NK-92 treated with Interleukin-12 subunit alpha and Interleukin-12 subunit beta, amount 100 ng/mL, for 24 hours (cell line): ENCODE data around the gene TTLL11.

ENCODE experiments used
- DNase-seq: peaks from one replicate; lab custom pipeline; 2025; lab: John Stamatoyannopoulos, UW

TTLL11 gene

DNA sequence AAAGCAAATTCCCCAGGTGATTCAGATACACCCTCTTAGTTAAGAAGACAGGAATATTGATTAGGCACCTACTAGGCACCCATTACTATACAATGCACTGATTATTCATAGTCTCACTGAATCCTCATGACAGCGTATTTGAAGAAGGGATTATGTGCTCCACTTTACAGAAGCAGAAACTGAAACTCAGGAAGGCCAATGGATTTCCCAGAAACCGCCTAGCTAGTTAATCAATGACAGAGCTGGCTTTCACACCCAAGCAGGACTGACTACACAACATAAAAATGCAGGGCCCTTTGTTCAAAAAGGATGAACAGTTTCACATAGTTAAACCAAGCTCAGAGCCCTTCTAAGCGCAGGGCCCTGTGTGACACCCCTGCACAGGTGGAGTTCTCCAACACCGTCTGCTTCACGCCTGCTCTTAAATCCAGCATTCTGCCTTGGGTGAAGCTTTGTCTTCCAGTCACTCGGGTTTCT lies 117.3 kb downstream of the TTLL11 start:
- DNase-seq = no peak

DNA sequence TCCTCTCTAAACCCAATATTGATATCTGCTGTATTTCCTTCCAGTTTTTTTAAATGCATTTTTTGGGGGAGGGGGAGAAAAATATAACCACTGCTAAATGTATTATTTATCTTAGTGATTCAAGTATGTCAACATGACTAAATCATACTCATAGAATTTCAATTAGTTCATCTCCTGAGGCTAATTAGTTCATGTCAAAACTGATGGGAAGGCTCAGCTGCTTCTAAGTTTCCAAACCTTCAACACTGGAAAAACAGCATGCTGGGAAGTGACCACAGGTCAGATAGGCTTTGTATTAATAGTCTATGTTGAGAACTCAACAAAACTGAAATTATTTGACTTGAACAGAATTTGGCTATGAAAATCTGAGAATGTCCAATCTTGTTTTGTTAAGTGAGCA lies 118.7 kb downstream of the TTLL11 start:
- DNase-seq = no peak

DNA sequence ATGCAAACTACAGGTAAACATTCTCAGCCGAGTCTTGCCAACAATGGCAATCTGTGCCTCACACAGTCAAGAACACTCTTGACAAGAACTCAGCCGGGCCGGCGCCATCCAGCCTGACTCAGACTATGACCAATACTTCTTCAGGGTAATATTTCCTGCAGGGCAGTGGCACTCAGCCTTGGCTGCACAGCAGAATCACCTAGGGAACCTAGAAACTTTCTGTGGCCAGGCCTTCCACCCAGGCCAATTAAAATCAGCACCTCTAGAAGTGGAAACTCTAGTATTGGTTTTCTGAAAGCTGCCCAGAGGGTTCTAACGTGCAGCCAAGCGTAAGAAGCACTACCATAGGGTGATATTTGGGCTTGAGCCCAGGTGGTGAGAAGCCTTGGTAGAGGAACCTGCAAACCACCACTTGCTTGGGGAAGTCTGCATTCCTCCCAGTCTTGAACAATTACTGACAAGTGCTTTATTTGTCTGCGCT lies 120.6 kb downstream of the TTLL11 start:
- no peak for DNase-seq

DNA sequence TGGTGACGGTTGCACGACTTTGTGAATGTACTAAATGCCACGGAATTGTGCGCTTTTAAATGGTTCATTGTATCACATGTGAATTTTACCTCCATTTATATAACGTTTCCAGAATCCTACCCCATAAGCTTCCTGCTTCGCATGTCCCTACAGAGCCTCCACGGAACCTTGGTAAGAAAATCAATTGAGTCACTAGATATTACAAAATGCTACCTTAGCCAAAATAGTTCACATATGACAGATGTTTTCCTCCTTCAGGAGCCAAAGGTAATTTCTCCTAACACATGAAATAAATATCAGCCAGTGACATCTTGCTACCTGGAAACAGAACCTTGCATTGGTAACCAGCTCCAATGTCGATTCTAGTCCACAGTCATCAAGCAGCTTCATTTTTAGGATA lies 125.1 kb downstream of the TTLL11 start:
- no peak for DNase-seq

DNA sequence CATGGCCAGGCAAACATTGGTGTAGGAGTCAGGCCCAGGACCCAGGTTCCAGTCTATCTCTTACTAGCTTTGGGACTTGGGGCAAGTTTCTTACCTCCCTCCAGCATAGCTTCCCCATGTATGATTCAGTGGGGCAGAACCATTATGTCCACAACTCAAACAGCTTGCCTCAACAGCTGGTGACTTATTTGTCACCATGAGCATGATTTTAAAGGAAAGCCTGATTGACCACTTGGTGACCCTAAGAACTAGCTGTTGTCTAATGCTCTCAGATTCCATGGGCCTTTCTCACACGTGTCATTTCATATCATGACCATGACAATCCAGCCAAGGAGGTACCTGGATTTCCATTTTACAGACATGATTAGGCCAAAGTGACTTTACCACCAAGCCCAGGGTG lies 126.4 kb downstream of the TTLL11 start:
- DNase-seq = no peak

DNA sequence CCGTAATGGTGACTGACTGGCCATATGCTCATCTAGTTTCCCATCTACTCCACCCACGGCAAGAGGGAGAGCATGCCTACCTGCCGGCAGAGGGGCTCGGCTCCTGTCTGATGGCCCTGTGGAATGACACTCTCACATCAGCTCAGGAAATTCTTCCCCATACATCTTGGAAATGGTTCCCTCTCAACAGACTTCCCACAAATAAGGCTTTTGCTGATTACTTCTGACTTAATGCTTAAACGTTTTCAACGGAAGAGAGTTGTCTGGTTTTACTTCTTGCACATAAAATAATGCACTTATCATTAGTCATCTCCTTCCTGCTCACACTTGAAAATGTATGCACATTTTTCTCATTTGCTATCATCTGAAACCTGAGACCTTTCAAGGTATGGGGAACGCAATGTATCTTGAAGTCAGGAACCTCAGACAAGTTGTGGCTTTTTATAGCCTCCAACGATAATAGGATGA lies 129.5 kb downstream of the TTLL11 start:
- DNase-seq = no peak

DNA sequence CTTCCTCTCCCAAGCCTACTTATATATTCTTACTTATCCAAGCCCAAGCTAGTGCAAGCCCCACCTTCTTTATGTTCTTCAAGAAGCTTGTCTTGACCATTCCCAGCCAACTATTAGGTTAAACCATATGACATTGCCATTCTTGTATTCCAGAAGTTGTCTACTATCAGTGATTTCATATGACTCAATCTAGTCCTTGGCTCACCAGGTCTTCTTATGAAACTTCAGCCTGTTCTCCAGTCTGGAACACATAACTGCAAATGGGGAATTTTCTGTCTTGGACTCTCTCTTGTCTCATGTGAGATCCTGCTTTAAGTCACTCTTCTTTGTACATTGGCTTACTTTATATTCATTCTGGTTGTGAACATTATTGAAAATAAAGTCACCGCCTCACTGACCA lies 130.7 kb downstream of the TTLL11 start:
- DNase-seq = no peak

DNA sequence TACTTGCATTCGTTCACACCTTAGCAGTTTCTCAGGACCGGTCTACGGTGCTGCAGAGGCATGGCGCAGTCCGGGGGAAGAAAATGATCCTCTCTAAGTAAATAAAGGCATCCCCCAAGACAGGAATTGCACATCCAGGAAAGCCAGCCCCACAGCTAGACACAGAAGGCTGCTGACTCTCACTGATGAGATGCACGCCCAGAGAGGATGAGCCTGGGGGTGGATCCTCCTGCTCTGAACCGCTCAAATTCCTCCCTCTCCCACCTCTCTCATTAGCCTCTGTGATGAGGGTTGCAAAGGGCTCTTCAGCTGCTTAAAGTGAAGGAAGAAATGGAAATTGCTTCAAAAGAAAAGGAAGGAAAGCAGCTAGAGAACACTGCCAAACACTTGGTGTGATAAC lies 132.4 kb downstream of the TTLL11 start:
- DNase-seq = no peak

DNA sequence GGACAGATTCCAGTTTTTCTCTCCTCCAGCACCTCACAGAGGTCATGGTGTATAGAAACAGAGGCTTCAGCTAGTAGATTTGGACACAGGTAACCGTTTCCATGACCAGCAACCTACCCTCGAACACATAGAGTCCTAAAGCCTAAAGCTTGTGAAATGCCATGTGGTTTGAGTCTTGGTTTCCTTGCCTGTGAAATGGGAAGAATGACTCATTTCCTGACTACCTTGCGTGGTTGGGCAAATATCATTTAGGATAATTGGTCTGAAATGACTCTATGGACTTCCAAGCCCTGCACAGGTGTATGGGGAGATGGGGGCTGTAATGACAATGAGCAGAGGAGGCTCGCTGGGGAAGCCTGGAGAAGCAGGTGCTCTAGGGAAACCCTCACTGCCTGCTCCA lies 134.6 kb downstream of the TTLL11 start:
- DNase-seq = no peak

DNA sequence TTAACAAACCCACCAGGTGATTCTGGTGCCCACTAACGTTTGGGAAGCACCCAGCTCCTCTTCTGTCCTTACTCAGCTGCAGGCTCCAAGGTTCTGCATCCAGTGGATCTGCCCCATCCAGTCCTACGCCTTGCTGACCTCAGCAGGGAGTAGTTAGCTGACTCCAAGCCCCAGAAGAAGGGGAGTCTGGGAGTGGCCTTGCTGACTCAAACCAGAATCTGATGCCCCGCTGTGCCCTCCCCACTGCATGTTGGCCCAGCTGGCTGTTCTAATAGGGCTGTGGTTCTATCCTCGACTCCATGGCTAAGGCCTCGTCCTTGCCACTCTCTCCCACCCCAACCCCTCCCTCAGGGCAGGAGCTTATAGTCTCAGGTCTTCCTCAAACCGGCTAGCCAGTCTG lies 136.3 kb downstream of the TTLL11 start:
- no peak for DNase-seq

DNA sequence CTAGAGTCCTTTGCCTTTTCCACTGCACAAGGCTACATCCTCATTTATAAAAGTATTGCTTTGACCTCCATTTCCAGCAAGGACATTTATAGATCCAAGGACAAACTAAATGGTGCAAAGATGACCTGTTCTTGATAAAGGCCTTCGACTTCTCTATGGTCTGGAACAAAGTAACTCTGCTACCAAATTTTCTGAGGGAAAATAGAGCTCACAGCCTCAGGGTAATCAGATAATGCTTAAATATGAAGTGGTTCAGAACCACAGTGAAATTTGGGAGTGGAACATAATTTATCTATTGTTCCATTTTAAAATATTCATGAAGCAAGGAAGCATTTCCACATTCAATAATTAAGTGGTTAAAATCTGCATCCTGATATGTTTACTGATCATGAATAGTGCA lies 137.5 kb downstream of the TTLL11 start:
- DNase-seq = no peak

DNA sequence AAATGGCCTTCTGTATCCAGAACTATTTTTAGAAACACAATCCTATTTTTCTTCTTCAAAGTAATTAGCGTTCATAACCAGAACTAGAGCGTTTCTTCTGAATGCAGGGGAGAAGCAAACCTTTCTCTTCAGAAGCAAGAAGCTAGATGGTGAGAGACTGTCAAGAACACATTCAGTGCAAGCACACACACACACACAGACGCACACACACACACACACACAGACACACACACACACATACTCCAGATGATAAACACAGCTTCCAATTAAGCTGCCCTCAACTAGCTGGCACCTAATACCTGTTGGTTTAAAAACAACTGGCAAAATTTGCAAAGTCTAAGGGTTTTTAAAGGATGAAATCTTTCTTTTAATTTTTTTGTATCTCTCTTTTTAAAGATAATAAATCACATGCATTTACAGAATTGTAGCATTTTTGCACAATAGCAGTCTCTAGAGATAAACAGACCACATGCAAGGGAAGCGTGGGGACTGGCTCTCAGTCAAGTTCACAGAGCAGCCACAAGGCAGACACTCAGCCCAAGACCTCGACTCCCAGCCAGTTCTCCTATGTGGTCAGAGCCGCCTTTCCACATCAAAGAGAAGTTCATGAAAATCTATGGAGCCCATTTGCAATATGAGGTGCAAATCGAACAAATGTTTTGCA lies 138.5 kb downstream of the TTLL11 start:
- DNase-seq = no peak

DNA sequence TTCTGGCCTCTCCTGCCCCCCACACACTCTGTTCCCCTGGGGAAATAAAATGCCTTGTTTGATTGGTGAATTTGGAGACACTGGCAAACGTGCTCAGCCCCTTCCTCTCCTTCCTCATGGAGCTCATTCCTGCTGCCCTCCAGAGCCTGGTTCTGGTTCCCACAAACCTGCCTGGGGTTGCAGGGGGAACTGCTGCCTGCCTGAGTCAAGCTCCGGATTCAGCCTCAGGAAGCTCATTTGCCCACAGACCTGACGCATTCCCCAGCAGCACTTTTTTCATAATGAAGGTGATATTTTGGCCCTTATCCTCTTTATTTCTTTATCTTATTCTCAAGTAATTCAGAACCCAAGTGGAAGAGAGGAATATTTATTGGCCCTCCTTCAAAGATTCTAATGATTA lies 140.5 kb downstream of the TTLL11 start:
- DNase-seq = no peak

DNA sequence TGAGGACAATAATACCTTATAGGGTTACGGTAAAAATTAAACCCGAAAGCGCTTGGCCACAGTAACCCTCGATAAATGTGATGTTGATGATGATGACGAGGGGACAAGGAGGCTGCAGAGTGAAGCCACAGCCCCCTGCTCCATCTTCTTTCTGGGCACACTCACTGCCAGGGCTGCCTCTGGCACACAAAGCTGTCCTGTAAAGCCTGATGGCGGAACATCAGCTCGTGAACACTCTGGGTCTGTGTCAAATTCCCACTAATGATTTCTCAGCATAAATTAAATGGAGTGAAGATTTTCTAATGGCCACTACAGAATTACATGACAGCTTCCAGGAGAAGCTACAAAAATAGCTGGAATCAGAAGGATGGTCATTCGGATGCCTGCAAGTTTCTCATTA lies 142.2 kb downstream of the TTLL11 start:
- no peak for DNase-seq

DNA sequence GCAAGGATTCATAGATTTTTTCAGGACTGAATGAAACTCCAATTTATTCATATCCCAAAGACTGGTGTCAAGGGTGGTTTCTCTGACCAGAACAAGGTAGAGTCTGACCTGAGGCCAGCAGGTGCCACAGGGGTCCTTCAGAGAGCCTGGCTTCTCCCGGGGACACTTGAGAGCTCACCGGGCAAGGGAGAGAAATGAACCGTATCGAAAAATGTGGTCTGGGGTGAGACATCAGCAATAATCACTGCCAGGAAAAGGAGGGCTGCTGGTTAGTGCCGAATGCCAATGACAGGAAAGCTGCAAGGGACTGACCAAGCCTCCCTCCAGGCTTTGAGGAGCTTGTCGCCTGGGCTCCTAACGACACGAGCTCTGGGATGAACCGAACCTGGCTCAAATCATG lies 142.7 kb downstream of the TTLL11 start:
- DNase-seq = no peak

DNA sequence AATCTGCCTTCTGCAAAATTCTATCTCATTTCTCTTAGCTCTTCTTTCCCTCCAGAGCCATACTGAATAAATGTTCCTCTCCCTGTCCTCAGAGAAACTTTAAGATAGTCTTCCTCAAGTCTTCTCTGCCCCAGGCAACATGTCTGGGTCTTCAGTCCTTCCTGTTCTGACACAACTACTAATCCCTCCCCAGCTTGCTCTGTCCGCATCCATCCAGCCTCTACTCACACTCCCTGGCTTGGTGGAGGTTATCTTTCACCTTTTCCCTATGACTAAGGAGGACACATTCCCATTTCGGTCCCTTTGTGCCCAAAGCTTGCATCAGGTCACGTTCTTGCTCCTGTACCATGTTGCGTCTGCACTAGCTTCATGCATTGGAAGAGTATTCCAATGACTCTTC lies 143.3 kb downstream of the TTLL11 start:
- no peak for DNase-seq

DNA sequence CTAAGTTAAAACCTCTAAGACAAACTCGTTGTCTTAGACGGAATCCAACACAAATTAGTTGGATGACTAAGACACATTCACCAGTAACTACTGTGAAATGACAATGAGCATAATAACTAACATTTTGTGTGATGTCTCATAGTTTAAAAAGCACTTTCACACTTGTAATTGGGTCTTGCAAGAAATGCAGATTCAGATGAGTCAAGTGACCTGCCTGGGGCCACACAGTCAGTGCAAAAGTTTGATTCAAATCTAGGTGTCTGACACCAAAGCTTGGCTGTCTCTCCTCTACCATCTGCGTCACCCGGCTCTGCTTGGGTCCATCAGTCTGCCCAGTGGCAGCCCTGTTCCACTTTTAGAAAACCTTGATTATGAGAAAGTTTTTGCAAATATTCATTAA lies 143.7 kb downstream of the TTLL11 start:
- no peak for DNase-seq

DNA sequence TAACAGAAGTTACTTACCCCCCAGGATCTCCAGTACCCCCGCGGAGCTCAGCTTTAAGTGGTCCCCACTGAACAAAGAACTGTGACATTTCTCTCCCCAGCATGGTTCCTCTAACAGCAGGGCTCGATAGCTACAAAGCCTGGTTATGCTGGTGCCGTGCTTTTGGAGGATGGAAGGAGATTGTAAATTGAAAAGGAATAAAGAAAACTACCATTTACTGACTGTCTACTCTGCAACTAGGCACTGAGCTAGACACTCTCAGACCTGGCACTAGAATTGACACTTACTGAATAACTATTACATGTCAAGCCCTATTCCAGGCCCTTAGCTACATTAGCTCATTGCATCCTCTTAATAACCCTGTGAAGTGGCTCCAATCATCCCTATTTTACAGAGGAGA lies 145.3 kb downstream of the TTLL11 start:
- no peak for DNase-seq

DNA sequence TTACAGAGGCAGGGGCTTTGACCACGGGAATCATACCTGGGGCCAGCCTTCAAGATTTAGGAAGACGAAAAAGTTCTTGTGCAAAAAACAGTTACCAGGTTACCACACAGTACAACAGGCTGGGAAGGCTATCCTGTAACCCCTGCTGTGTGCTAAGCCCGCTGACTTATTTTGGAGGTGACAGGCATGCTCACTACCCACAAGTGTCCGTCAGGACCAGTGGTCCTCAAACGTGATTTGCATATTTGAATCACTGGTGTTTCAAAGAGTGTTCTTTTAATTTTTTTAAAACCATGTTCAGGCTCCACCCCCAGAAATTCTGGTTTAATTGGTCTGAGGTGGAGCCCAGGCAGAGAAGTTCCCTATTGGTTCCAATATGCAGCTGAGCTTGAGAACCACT lies 146.6 kb downstream of the TTLL11 start:
- no peak for DNase-seq

DNA sequence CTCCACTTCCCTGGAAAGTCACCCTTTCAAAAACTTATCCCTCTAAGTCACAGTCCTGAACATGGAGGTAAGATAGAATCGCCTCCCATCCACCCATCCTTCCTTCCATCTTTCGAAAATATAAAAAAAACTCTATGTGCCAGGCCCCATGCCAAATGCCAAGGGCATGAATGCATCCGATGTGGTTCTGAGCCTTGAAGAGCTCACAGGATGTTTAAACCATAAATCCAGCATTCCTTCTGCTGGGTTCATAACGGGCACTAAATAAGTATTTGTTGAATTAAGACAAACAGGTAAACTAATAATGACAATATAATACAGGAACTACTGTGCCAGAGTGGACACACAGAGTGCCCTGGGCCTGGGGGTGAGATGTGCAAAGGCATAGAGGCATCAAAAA lies 147.3 kb downstream of the TTLL11 start:
- DNase-seq = no peak

DNA sequence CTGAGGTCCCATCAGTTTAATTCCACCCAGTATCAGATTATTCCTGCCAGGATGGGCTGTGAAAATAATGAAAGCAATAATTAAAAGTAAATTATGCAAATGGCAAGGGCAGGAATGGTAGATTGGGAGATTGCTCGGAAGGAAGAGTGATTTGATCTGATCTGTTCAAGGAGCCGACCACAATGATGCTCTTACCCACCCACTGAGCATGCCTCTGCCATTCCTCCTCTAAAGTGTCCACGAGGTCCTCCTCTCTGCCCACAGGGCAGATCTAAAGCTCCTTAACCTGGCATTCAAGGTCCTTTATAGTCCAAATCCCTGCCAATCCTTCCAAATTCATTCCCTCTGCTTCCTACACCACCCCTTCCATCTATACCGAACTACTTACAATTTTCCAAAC lies 147.8 kb downstream of the TTLL11 start:
- DNase-seq = no peak

DNA sequence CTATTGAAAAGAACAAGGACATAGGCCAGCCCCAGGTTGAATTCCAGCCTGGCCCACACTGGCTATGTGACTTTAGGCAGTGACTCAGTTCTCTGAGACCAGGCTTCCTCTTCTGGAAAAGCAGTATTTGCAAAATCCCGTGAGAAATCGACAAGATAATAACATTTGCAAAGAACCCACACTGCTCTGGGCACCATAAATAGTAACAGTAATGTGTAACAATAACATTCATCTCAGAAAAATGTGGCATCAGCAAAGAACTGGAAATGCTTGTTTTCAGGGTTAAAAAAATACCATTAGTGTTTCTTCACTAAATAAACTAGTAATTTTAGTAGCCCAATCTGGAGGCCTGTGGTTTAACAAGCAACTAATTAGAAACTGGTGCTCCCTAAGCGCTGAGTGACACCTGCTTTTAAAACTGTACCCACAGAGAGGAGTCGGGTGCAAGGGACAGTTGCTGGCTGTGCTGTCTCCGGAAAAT lies 148.4 kb downstream of the TTLL11 start:
- no peak for DNase-seq

DNA sequence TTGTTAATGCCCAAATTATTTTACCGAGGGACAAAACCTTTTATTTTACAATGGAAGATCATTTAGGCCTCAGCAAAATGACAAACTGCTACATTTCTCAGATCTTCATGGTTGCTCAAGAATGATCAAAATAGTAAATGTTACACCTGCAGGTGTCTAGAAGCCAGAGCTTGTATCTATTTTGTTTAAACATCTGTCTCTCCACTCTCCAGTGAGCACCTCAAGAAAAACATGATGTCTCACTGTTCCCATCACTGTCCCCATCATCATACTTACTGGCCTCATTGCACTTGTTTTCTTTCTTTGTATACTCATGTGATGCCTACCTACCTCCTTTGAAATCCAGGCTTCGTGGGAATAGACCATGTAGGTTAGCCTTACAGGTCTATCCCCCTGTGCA lies 149.6 kb downstream of the TTLL11 start:
- no peak for DNase-seq

DNA sequence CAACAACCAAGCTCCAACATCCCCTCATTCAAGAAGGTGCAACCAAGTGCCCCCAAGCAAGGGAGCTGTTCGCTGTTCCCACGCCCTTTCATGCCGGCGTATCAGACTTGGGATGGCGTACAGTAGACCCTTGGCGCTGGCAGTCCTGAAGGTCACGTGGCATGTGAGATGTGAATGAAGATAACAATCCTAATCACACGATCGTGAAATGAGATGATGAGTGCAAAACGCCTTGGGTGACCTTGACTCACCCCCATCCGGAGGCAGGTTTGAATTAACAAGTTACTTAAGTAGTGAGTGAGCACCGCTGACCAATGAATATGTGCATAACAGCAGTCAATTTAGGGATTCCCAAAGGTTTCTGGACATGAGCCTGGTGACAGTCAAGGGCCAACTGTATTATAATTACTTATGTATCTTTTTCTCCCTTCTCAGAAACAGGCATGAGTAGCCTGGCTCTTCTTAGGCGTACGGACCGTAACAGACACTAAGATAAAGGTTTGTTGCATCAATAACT lies 150.2 kb downstream of the TTLL11 start:
- DNase-seq = no peak
